Bronchial epithelial cell (primary cell): ENCODE measurements around the gene FNDC10. TPM values are rescaled to one million over a fixed set of nuclear protein-coding genes. Genes with fewer than 3 reads are reported as not detected.

Experiments
- DNase-seq: peaks from one replicate; pipeline ENCODE4 v3.0.0-alpha.2; 2010; ENCODE audit warnings: low read depth
- FAIRE-seq: peaks from 2 replicates; lab custom pipeline; 2011; peaks lifted over from hg19 to GRCh38; lab: Jason Lieb, UNC
- H3K27me3 ChIP-seq: 2 replicates; pipeline ENCODE4 v1.5.1; 2011; ENCODE audit warnings: low read length; ENCODE audit not compliant: control insufficient read depth, insufficient read depth
- H3K36me3 ChIP-seq: 2 replicates; pipeline ENCODE4 v1.5.1; 2011; ENCODE audit warnings: low read length; ENCODE audit not compliant: control insufficient read depth, insufficient read depth
- H3K4me3 ChIP-seq: 2 replicates; pipeline ENCODE4 v1.5.1; 2011; ENCODE audit warnings: mild to moderate bottlenecking, low read depth, low read length, control low read depth
- CTCF ChIP-seq: IDR thresholded peaks from 2 replicates; pipeline ENCODE4 v1.5.1; 2011; ENCODE audit warnings: mild to moderate bottlenecking, moderate library complexity, low read length, control low read depth, inconsistent platforms; ENCODE audit not compliant: insufficient read depth, severe bottlenecking
- total RNA-seq: library from RNA; depleted of rRNA; stranded (reverse); fragments of >200 nt; gene quantifications from 2 replicates; pipeline ENCODE4 v1.2.1, GENCODE V29; 2014

FNDC10 gene
- total RNA-seq, 1 donor from 2014 or later = 0.26 TPM

DNA sequence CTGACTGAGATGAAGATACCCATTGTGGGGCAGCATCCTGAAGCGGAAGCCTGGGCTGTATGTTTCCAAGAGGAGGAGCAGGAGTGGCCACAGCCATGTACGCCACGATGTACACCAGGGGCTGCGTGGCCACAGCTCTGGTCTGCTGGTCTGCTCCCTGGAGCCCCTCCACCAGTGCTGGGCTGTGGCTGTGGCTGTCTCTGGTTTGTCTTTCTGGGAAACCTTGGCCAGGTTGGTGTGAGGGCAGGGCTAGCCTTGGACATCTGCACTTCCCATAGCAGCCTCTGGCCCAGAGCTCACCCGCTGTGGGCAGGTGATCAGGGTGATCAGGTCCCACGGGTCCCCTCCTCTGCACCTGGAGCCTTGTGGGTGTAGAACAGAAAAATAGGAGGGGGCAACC is 18.0 kb upstream of the FNDC10 start:
- peaks cover 3% of the 10 kb centered on the region for H3K36me3 ChIP-seq
- FAIRE-seq (no peak), DNase-seq (no peak)
- H3K27me3 ChIP-seq = no peaks in the 10 kb centered on the region
- no peak for TF ChIP-seq CTCF
- H3K4me3 ChIP-seq = no peak overlapping the region

DNA sequence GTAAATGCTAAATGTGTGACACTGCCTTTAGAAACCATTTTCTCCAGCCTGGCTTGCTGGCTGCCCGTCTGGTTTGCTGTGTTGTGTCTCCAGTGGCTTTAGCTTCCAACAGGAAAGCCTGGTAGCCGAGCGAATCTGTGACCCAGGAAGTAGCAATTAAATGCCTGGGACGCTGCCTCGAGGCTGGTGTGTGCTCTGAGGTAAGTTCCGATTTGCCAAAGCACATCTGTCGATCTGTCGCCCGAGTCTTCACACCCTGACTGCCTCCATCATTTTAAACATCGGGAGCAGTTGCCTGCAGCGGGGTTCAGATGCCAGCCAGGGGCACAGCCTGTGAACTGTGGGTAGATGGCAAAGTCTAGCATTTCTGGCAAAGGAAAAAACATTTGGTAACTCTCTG is 17.6 kb upstream of the FNDC10 start:
- FAIRE-seq (no peak), DNase-seq (no peak)
- Histone ChIP-seq H3K27me3 (no peaks in the 10 kb centered on the region), H3K4me3 (no peak overlapping the region), H3K36me3 (peaks cover 3% of the 10 kb centered on the region)
- no peak for TF ChIP-seq CTCF

DNA sequence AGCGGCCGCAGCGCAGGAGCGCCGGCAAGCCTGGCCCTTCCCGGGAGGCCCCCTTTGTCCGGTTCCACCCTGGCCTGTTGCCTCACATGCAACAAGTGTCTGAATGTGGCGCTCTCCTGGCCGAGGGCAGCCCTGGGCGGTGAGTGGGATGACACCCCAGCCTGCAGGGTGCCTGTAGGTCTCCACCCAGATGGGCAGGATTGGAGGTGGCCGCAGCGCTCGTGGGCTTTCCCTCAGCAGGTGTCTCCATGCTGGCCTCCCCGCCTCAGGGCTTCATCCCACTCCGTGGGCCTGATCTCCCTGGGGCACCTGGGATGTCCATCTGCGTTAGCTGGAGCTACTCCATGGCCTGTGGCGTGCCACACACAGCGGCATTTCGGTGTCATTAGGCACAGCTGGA is 16.9 kb upstream of the FNDC10 start:
- FAIRE-seq = no peak
- Histone ChIP-seq H3K36me3 (peaks cover 3% of the 10 kb centered on the region), H3K4me3 (peak overlapping the region; percentile 99), H3K27me3 (no peaks in the 10 kb centered on the region)
- no peak for DNase-seq
- TF ChIP-seq CTCF = no peak

DNA sequence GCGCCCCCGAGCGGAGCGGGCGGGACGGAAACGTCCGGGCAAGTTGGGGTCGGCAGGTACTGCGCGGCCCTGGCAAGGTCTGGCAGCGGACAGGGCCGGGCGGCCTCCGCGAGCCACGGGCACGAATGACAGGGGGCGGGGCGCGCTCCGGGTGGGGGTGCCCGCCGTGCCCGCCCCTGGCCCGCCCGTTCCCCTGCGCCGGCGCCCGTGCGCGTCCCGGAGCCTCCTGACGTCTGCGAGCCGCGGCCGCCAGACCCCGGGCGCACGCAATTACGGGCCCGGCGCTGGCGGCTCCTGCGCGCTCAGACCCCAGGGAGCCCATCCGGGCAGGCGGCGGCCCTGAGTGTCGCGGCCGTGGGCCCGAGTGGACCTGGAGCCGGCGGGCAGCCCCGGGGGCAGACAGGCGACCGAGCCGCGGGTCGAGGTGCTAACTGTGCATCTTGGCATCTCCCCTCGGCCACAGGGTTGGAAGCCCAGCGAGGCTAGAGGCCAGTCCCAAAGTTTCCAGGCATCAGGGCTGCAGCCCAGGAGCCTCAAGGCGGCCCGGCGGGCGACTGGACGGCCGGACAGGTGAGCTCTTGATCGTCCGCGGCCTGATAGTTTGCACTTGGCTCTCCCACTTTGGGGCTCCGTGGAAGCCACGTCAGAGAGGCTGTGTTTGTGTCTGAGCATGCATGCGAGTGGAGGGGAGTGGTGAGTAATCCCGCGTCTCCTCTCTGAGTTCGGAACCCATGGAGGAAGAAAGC is 16.3 kb upstream of the FNDC10 start:
- H3K36me3 ChIP-seq = peaks cover 3% of the 10 kb centered on the region
- H3K4me3 ChIP-seq = peak overlapping the region; percentile 99
- FAIRE-seq (no peak), DNase-seq (no peak)
- no peak for TF ChIP-seq CTCF
- H3K27me3 ChIP-seq = no peaks in the 10 kb centered on the region

DNA sequence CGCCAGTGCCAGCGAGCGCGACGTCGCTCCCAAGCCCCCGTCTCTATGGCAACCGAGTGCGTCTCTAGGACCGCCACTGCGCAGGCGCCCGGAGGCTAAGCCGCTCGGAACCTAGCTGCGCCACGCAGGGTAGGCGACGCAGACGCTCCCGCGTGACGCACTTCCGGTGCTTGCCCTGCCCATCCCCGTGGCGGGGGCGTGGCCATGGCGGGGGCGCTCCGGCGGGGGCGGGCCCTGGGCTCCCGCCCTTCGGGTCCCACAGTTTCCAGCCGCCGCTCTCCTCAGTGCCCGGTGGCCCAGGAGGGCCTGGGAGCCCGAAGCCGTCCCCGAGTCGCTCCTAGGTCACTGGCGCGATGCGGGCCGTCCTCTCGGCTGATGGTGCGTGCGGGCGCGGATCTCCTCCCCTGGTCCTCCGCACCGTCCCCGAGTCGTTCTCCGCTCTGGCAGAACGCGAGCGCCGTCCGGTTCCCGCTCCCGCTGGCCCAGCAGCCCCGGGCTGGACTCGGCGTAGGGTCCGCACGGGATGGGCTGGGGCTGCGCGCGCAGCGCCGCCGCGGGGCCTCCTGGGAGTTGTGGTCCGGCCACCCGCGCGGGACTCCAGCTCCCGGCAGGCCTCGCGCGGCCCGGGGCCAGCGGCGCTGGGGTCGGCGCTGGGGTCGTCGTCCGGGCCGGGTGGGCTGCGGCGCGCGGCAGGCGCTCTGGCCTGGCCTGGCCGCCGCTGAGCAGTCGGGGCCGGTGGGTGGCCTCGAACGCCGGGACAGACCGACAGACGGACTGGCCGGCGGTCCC is 15.5 kb upstream of the FNDC10 start, which contains the start of gene MIB2:
Gene MIB2, plus strand, starts transcription at position 245 of the 789 bp plus-strand sequence. CDS start 7,953 bp downstream, outside the sequence.
- Histone ChIP-seq H3K27me3 (no peaks in the 10 kb centered on the region), H3K36me3 (peaks cover 3% of the 10 kb centered on the region), H3K4me3 (peak within 1 kb of the TSS; percentile 99)
- DNase-seq (peak; percentile 81), FAIRE-seq (no peak)
- TF ChIP-seq CTCF = no peak
